HG03520 (cell line): ENCODE measurements around the gene TADA1.
"Not testable (repeated sequence)": the region's sequence is repeated elsewhere in the genome, so short reads cannot be mapped to it uniquely, and the experiment has no call there.

Experiments used
- ATAC-seq: cut with Tn5 transposase; IDR thresholded peaks from one replicate; pipeline ENCODE4 v1.9.1; 2021; ENCODE audit warnings: mild to moderate bottlenecking, moderate library complexity; ENCODE audit not compliant: unreplicated experiment

TADA1 gene

DNA sequence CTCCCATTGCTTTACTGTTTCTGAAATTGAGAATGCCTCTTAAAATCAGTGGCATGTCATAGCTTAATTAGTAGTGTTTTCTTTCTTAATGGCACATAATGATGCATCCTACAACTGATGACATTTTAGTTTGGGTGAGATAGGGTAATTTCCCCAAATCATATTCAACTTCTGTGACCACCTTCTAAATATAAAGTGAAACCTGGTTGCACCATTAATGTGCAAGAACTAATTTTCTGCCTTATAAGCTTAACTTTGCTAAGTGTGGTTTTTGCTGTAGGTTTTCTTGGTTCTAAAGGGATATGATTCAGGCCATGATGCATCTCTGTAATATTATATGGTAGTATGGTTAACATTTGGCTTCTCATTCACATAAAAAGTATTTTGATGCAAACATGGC is 27.9 kb downstream of the TADA1 start:
- ATAC-seq: no peak

DNA sequence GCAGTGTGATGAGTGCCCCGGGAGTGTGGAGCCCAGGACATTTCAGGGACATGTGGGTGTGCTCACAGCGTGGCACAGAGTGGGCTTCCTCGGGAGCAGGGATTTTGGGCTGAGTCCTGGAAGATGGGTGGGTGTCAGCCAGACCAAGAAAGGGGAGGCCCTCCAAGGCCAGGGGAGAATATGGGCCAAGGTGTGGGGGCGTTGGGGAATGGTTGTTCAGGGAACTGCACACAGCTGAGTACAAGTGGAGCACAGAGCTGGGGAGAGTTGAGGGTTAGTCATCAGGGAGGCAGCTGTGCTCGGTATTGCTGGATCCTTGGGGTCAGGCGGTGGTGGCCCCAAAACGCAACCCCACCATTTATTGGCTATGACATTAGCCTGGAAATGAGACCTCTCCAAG is 31.3 kb downstream of the TADA1 start:
- ATAC-seq: no peak

DNA sequence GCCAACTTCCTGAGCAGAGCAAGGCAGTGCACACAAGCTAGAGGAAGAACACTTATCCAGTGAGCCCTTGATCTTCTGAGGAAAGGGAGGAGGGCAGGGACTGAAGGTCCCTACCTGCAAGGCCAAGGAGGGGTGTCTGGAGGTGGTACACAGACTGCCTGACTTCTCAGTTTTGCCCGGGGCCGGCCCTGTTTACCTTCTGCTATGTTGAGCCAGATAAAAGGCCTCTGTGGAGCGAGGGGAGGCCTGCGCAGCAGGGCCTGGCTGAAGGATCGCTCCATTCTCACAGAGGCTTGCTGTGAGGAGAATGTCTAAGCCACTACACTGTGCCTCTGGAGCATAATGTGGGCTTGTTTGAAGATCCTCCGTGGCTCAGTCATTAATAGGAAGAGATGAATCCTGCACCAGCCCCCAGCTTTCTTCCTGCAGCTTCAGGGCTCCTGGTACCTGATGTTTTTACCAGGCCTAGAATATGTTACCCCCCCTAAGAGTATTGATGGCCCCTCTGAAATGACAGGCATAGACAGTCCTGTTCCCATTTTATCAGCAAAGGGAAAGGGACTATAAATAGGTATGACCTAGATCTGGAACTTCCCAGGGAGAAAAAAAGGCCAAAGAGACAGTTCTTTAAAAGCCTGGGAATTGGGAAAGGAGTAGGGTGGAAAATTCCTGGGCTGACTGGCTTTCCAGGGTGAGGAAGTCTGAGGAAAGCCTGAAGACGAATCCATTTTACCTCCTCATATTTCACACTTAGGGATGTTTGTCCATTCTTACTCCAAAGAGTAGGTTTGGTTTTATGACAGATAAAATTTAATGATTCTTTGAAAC is 32.1 kb downstream of the TADA1 start:
- ATAC-seq: no peak

DNA sequence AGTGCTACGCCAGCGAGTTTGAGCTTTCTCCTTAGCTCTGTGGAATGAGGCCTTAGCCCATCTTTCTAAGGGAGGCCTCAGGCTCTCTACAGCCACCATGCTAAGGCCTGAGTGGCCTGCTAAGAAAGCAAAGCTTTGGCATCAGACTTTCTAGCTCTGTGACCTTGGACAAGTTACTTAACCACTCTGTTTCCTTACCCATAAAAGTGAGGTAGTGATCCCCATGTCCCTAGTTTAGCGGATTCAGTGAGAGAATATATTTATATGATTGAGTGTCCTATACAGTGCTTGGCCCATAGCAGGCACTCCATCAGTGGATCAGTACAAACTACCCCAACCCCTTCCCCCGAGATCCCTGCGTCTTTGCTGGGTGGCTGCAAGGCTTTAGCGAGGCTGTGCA is 32.7 kb downstream of the TADA1 start:
- ATAC-seq: no peak

DNA sequence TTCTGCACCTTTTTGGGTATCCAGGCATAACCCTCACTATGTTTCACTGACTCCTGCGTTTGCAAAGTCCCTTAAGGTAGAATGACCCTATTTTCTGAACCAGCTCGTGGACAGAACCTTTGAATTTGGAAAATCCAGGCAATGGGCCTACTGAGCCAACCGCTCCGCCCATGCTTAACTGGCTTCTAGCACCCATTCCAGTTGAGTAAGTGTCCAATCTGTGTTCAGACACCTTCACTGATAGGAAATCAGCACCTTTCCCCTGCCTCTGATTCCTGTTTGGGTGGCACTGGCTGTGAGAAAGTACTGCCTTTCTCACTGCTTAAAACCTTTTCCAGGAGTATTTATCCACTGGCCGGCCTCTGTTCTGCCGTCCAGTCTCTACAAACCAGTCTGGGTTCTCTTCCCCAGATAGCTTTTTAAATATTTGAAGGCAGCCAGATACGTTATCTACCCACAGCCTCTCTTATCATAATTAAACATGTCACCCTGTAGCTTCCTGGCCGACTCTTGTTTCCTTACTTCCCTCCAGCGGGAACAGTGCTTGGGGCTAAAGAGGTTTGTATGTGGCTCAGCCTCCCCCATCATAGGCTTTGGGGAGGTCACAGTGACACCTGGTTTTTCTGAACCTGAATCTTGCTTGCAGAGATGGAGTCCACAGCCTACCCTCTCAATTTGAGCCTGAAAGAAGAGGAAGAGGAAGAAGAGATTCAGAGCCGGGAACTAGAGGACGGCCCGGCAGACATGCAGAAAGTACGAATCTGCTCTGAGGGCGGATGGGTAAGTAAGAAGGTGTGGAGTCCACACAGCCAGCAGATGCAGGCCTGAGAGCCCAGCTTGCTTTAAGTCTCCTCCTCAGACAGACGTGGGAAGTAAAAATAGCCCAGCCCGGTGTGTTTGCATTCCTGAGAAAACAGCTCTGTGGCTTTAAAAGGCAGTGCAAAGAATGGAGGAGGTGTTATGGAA is 35.5 kb downstream of the TADA1 start:
- ATAC-seq: no peak

DNA sequence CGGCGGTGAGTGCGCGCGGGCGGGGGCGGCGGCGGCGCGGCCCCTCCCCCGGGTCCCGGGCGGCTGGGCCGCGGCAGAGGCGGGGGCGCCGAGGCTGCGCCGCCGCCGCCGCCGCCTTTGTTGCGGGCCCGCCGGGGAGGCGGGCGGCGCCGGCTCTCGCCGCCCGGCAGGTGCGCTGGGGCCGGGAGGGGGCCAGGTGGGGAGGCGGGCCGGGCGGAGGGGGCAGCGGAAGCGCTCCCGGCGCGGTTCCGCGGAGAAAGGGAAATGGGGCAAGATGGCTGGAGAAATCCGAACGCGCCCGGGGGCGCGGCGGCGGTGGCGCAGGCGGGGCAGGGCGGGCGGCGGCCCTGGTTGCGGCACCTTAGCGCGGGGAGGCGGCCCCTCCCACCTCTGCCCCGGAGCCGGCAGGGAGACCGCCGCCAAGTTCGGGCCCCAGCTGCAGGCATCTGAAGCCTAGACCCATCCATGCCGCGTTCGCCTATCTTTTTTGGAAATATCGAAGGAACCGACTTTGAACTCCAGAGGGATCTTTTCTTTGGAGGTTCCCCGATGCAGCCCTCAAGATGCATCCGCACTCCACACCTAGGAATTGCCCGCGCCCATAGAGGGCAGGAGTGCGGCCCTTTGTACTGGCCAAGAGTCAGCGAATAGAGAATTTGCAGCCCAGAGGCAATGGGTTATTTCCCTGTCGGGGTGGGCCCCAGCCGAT is 36.3 kb downstream of the TADA1 start:
- peak; percentile 29 for ATAC-seq

DNA sequence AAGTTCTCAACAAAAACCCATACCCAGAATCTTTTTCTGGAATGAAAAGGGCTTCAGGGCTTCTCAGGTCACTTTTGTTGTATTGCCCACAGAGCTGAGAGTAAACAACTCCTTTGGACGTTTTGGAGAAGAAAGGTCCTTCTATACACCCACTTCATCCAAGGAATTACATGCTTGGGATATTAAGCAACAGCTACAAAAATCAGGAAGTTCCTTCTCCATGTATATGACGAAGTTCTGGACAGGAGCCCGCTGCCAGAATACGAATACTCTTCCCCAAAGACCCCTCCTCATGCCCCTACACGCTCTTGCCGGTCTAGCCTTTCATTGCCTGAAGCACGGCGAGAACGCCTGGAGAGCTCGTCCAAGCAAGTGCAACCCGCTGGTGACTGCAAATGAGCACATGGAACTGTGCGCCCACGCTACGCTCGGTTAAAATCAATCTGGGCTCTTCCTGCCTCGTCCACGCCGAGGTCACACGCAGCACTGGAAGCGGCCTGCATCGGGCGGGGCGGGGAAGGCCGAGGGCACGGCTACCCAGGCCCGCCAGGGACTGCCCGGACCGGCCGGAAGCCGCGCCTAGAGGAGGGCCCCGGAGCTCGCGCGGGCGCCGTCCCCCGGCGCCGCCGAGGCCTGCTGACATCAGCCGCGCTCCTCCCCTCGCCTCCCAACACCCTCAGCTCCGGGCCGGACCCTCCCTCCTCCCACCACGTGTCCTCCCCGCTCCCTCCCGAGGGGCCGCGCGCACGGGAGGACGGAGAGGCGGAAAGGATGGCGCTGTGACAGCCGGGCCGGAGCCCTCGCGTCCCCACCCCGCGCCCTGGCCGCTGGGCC is 37.1 kb downstream of the TADA1 start, which contains the start of gene POGK:
Gene POGK, plus strand, starts transcription at position 710 of the 834 bp plus-strand sequence. CDS start 1,482 bp downstream, outside the sequence.
- peak; percentile 95 for ATAC-seq

DNA sequence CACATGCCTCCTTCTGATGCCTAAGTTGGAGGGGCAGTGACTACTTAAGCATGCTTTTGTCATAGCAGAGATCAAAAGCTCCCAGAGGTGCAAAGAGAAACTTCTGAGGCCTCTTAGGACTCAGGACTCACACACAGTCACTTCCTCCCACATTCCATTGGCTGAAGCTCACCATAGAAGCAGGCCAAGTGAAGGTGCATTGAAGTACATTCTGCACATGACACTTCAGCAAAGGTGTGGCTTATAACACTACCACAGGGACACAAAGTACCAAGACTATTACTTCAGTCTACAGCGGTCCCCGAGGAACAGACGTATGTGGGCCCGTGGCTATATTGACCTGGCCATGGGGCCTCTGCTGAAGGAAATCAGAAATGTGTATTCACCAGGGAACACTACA is 39.3 kb downstream of the TADA1 start:
- no peak for ATAC-seq

DNA sequence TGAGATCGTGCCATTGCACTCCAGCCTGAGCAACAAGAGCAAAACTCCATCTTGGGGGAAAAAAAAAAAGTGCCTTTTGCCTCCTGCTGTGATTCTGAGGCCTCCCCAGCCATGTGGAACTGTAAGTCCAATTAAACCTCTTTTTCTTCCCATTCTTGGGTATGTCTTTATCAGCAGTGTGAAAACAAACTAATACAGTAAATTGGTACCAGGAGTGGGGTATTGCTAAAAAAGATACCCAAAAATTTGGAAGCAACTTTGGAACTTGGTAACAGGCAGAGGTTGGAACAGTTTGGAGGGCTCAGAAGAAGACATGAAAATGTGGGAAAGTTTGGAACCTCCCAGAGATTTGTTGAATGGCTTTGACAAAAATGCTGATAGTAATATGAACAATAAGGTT is 46.3 kb downstream of the TADA1 start:
- not testable (repeated sequence) for ATAC-seq

DNA sequence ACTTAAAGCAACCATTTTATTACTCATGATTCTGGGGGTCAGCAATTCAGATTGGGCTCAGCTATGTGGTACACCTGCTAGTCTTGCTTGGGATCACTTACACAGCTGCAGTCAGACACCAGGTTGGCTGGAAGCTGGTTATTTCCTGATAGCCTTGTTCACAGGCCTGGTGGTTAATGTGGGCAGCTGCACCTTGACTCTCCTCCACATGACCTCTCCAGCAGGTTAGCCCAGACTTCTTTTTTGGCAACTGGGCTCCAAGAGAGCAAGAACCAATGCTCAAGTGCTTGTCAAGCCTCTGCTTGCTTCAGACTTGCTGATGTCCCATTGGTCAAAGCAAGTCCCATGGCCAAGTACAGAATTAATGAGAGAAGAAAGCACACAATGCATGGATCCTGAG is 48.6 kb downstream of the TADA1 start:
- no peak for ATAC-seq

DNA sequence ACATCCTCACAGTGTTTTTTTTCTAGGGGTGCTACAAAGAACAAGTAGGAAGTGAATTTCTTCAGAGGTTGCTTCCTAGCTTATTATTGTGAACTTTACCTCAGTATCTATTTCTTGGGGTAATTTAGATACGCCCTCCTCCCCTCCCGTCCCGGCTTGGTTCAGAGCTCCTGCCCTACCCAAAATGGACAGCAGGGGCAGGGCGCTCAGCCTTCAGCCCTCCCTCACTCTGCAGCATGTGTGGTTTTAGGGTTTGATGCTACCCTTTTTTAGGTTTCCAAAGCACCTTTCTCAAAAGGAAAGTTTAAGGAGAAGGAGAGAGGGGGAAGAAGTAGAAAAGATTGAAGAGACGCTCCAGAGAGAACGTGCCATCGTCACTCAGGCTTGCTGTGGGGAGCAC is 53.7 kb downstream of the TADA1 start:
- no peak for ATAC-seq

DNA sequence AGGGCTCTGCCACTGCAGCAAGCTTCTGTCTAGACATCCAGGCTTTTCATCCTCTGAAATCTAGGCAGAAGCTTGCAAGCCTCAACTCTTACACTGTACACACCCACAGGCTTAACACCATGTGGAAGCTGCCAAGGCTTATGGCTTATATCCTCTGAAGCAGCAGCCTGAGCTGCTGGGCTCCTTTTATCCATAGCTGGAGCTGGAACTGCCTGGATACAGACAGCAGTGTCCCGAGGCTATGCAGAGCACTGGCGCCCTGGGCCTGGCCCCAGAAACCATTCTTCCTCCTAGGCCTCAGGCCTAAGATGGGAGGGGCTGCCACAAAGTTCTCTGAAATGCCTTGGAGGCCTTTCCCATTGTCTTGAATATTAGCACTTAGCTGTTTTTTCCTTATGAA is 56.1 kb downstream of the TADA1 start:
- ATAC-seq: no peak

DNA sequence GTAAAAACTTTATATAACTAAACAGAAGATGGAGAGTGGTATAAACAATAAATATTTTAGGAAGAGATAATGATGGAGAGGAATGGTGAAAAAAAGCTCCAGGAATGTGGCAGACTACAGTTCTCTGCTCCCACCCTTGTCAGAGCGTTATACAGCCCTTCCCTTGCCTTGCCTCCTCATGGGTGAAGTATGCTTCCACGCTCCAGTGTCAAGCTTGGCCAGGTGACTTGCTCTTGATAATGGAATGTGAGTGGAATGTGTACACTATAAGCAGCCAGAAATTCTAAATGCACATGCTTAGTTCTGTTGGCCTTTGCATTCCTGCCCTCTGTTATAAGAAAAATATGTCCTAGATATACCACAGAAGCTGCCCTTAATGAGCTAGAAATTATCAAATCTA is 61.5 kb downstream of the TADA1 start:
- ATAC-seq: no peak

DNA sequence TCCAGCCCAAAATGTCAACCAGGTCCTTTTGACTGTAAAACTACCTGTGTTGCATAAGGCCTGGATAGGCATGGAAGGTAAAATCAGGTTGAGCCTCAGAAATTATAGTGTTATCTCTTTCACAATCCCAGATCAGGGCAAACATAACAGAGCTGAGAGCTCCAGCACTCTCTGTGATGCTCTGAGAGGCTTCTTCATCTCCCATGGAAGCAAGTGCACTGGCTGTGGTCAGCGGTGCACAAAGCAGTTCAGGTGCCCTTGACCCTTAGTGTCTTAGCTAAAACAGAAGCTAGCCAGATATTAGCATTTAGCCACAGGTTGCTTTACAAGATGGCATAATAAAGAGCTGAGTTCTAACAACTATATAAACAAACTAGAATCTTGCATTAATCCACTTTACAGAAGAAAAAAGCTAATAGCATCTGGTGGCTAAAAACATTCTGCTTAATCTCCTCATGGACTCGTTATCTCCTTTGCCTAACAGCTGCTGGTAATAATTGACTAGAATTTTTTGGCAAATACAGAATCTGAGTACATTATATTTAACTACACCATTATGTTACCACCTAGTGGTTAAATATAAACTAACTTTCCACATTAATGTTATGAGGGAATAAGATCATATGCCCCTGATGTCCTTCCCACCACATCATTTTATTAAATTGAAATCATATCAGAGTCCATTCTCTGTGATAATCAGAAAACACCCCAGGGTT is 62.4 kb downstream of the TADA1 start:
- ATAC-seq: no peak

DNA sequence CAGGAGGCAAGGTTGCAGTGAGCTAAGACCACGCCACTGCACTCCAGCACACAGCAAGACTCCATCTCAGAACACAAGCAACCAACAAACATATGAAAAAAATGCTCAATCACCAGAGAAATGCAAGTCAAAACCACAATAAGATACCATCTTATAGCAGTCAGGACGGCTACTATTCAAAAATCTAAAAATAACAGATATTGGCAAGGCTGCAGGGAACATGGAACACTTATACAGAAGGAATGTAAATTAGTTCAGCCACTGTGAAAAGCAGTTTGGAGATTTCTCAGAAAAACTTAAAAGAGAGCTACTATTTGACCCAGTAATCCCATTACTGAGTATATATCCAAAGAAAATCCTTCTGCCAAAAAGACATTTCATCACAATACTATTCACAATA is 64.4 kb downstream of the TADA1 start:
- ATAC-seq: no peak

DNA sequence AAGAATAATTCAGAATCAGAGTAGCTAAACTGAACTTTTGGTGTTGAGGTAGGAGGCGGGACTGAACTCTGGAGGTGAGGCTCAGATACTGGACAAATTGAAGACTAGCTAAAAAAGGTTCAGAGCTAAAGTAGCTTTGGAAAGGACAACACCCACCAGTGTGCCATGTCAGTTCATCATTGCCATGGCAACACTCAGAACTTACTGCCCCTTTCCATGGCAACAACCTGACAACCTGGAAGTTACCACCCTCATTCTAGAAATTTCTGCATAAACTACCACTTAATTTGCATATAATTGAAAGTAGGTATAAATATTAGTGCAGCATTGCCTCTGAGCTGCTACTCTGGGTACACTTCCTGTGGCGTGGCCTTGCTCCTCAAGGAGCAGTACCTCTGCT is 67.1 kb downstream of the TADA1 start:
- no peak for ATAC-seq
